ENCODE measurements around the gene TOR4A. TPM values are rescaled to one million over a fixed set of nuclear protein-coding genes. Genes with fewer than 3 reads are reported as not detected.

Gene TOR4A
- total RNA-seq, 2 donors from 2014 or later, result 1.6 to 7.3 TPM

DNA sequence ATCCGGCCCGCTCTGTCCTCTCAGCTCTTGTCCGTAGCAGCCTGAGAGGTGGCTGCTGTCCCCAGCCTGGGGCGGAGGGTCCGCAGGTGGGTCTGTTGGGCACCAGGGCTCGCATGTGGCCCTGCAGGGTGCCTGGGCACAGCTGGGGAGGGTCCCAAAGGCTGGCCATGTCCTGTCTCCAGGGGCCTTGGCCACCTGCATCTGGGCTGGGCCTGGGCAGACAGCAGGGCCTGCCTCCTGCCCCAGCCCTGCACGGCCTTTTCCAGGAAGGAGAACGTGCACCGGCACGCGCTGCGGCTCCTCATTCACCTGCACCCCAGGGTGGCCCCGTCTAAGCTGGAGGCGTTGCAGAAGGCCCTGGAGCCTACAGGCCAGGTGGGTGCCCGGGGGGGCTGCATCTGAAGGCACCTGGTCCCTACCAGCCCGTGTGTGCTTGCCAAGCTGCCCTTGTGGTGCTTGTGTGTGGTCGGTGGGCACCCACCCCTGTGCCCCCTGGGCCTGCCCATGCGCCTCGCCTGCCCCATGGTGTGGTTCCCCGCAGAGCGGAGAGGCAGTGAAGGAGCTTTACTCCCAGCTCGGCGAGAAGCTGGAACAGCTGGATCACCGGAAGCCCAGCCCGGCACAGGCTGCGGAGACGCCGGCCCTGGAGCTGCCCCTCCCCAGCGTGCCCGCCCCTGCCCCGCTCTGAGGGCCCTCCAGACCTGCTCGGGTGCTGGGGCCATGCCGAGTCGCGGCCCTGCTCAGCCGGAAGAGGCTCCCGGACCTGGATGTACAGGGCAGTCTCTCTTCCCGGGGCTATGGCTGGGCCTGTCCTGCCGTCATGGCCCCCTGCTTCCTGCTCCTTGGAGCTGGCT, 5.1 kb upstream of the TOR4A start:
- Histone ChIP-seq H3K4me3 (no peak overlapping the region), H3K4me1 (replicated peaks) (peaks cover 31% of the 10 kb centered on the region), H3K27me3 (replicated peaks; ENCODE audit: insufficient read depth) (peaks cover 3% of the 10 kb centered on the region), H3K27ac (peak overlapping the region; percentile 48 to 90), H3K36me3 (peaks cover 0 to 12% of the 10 kb centered on the region in 2 donors), H3K9me3 (no peaks in the 10 kb centered on the region)
- no peak for DNase-seq (ENCODE audit: low spot score)
- TF ChIP-seq CTCF (IDR thresholded peaks at IDR 0.05) (no peak), POLR2A (IDR thresholded peaks at IDR 0.05) (no peak), POLR2AphosphoS5 (IDR thresholded peaks at IDR 0.05) (no peak)
- WGBS, result 85% methylated on average over 34 of the region's 39 CpGs
- intact Hi-C loops (cut with DNase I), result no loop called here

DNA sequence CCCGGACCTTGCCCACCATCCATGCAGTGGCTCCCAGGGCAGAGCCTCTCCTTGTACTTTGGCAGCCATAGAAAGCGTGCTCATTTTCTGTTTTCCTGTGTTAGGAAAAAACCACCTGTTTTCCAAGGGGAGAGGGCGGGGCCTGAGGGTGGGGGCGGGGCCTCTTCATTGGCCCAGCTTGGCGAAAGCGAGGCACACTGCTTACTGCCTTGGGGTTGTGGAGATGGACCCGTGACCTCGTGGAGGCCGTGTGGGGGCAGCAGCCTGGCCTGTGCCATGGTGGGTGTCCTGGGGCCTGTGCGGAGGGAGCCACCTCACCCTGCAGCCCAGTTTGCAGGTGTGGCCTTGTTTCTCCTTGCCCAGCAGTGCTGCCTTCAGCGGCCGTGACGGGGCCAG, 4.4 kb upstream of the TOR4A start:
- H3K4me3 ChIP-seq, result no peak overlapping the region
- H3K27ac ChIP-seq, result no peak overlapping the region
- TF ChIP-seq POLR2A (IDR thresholded peaks at IDR 0.05), result no peak
- TF ChIP-seq CTCF (IDR thresholded peaks at IDR 0.05), result no peak
- TF ChIP-seq POLR2AphosphoS5 (IDR thresholded peaks at IDR 0.05), result no peak
- peaks cover 0 to 12% of the 10 kb centered on the region in 2 donors for H3K36me3 ChIP-seq
- H3K4me1 ChIP-seq (replicated peaks), result peaks cover 31% of the 10 kb centered on the region
- intact Hi-C loops (cut with DNase I), result no loop called here
- peaks cover 3% of the 10 kb centered on the region for H3K27me3 ChIP-seq (replicated peaks; ENCODE audit: insufficient read depth)
- no peak for DNase-seq (ENCODE audit: low spot score)
- H3K9me3 ChIP-seq, result no peaks in the 10 kb centered on the region
- WGBS, result 88% methylated on average over 13 of the region's 13 CpGs

- Histone ChIP-seq H3K9me3 (no peaks in the 10 kb centered on the region), H3K4me3 (no peak overlapping the region), H3K27ac (peak overlapping the region; percentile 50 to 70), H3K27me3 (replicated peaks; ENCODE audit: insufficient read depth) (peaks cover 3% of the 10 kb centered on the region), H3K4me1 (replicated peaks) (peaks cover 25% of the 10 kb centered on the region), H3K36me3 (peaks cover 0 to 12% of the 10 kb centered on the region in 2 donors)
- DNase-seq (ENCODE audit: low spot score), result peak; percentile 59
- TF ChIP-seq CTCF (IDR thresholded peaks at IDR 0.05), result no peak
- peak; percentile 33 for TF ChIP-seq POLR2AphosphoS5 (IDR thresholded peaks at IDR 0.05)
- intact Hi-C loops (cut with DNase I), result no loop called here
- WGBS, result 41% methylated on average over 15 of the region's 15 CpGs
Measured at GRCh38 chr9:137273611-137274320, 3.8 kb upstream of the TOR4A start.

GRCh38 chr9:137275203-137275587, 2.3 kb upstream of the TOR4A start:
- DNase-seq (ENCODE audit: low spot score), result no peak

More at GRCh38 chr9:137275203-137275587, 2.3 kb upstream of the TOR4A start:
- H3K9me3 ChIP-seq, result no peaks in the 10 kb centered on the region
- H3K27ac ChIP-seq, result no peak overlapping the region
- peaks cover 0 to 12% of the 10 kb centered on the region in 2 donors for H3K36me3 ChIP-seq
- TF ChIP-seq POLR2A (IDR thresholded peaks at IDR 0.05), result no peak
- no peak for TF ChIP-seq CTCF (IDR thresholded peaks at IDR 0.05)
- TF ChIP-seq POLR2AphosphoS5 (IDR thresholded peaks at IDR 0.05), result no peak
- H3K4me1 ChIP-seq (replicated peaks), result peaks cover 14% of the 10 kb centered on the region
- no peak overlapping the region for H3K4me3 ChIP-seq
- intact Hi-C loops (cut with DNase I), result no loop called here
- 87% methylated on average over 10 of the region's 10 CpGs for WGBS
- peaks cover 3% of the 10 kb centered on the region for H3K27me3 ChIP-seq (replicated peaks; ENCODE audit: insufficient read depth)

Measured in prostate gland (tissue), 2 donors.